ENCODE data around the gene MCRIP2. TPM values are rescaled to one million over a fixed set of nuclear protein-coding genes. Genes with fewer than 3 reads are reported as not detected.

MCRIP2 gene
- total and polyA plus RNA-seq, 2 experiments from 2014 or later = 64.3 to 67.7 TPM

- no peaks in the 10 kb centered on the region for H3K9me3 Mint-ChIP-seq
- DNase-seq (ENCODE audit: low spot score) = no peak
- TF ChIP-seq ZNF331 (CRISPR knock-in tag; IDR thresholded peaks at IDR 0.05; ENCODE audit: low read depth) = no peak
- TF ChIP-seq JUNB (IDR thresholded peaks at IDR 0.05; ENCODE audit: unreplicated experiment) = no peak
- no peak for TF ChIP-seq EZH2phosphoT487 (IDR thresholded peaks at IDR 0.05; ENCODE audit: unreplicated experiment)
- TF ChIP-seq CTCF (conservative IDR thresholded peaks at IDR 0.05; ENCODE audit: low read depth in 2 of 2) = no peak
- TF ChIP-seq EZH2 (IDR thresholded peaks at IDR 0.05; ENCODE audit: low read depth, unreplicated experiment) = no peak
- no peak for TF ChIP-seq CREB1 (CRISPR knock-in tag; IDR thresholded peaks at IDR 0.05; ENCODE audit: low read depth)
- TF ChIP-seq REST (IDR thresholded peaks at IDR 0.05; ENCODE audit: unreplicated experiment) = no peak
- TF ChIP-seq ZNF114 (CRISPR knock-in tag; IDR thresholded peaks at IDR 0.05) = no peak
- TF ChIP-seq ZNF462 (CRISPR knock-in tag; IDR thresholded peaks at IDR 0.05) = no peak
- no peak for TF ChIP-seq STAT1 (IDR thresholded peaks at IDR 0.05; ENCODE audit: unreplicated experiment)
- TF ChIP-seq NANOG (IDR thresholded peaks at IDR 0.05; ENCODE audit: borderline replicate concordance) = no peak
- no peak for TF ChIP-seq ETS1 (IDR thresholded peaks at IDR 0.05)
- TF ChIP-seq POLR2AphosphoS5 (IDR thresholded peaks at IDR 0.05; ENCODE audit: low read depth) = no peak
- H3K36me3 Mint-ChIP-seq (ENCODE audit: low read depth) = peaks cover 8% of the 10 kb centered on the region; the same call in 1 of the 3 replicates
- Histone ChIP-seq H3K27me3 (ENCODE audit: insufficient read depth) (no peaks in the 10 kb centered on the region), H3K4me3 (no peak overlapping the region), H3F3A (replicated peaks; ENCODE audit: low read depth) (no peaks in the 10 kb centered on the region), H3K4me2 (no peak overlapping the region), H3K36me3 (ENCODE audit: insufficient read depth) (no peaks in the 10 kb centered on the region), H3K4me1 (ENCODE audit: insufficient read depth) (no peaks in the 10 kb centered on the region), H3K9me2 (ENCODE audit: insufficient read depth) (no peaks in the 10 kb centered on the region), H4K20me1 (replicated peaks; ENCODE audit: insufficient read depth) (no peaks in the 10 kb centered on the region), H3K79me2 (replicated peaks; ENCODE audit: insufficient read depth) (no peaks in the 10 kb centered on the region), H2AFZ (no peak overlapping the region), H3K27ac (ENCODE audit: low read depth) (no peak overlapping the region)
- H3K4me1 Mint-ChIP-seq = no peaks in the 10 kb centered on the region
- no peak overlapping the region for H3K4me3 Mint-ChIP-seq
- H3K27me3 Mint-ChIP-seq (ENCODE audit: insufficient read depth, low read depth, poor library complexity) = peaks cover 4% of the 10 kb centered on the region
- H3K27ac Mint-ChIP-seq = no peak overlapping the region
- no peak for ATAC-seq
Observed at GRCh38 chr16:662095-662494, 20.5 kb downstream of the MCRIP2 start.

Measured in GM23338 (cell line).